HL-60/S4 treated with retinoic acid at 250 ng/mL for 4 days and 3 days (cell line): ENCODE measurements around the gene ARHGAP5.
"Not testable (repeated sequence)": the region's sequence is repeated elsewhere in the genome, so short reads cannot be mapped to it uniquely, and the experiment has no call there.

Source experiments
- in situ Hi-C: fragments of 300-500 bp; cut with MboI; formaldehyde crosslinking; loops from 2 replicates; pipeline ENCODE4 v1.7.0; 2022; ENCODE audit warnings: low sequenced_read_pairs

The ARHGAP5 gene

DNA sequence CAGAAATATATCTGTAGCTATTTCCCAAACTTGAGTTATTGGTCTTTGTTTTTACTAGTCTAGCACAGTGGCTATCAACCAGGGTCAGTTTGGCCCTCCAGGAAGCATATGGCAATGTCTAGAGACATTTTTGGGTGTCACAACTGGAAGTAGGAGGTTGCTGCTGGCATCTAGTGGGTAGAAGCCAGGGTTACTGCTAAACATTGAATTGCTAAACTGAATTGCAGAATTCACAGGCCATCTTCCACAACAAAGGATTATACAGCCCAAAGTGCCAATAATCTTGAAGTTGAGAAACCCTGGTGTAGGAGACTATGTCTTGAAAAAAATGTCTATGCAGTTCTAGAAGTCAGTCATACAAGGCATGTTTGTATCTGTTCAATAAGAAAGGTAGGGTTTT, 27.7 kb downstream of the ARHGAP5 start:
- in situ Hi-C loops = no loop called here

GRCh38 chr14:32109676-32110547, 32.8 kb downstream of the ARHGAP5 start:
- in situ Hi-C loops = no loop called here

DNA sequence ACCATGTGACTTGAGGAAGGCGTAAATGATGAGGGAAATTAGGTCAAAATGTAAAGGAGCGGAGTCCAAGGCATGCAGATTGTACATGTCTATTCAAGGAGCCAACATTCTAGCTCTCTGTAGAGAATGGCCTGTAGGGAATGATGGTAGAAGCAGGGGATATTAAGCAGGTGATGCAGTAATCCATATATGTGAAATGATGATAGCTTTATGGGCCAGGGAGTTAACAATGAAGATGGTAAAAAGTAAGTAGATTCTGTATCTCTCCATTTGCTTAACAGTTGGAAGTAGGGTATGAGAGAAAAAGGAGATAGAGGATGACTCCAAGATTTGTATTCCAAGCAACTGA, 33.4 kb downstream of the ARHGAP5 start:
- in situ Hi-C loops = no loop called here

DNA sequence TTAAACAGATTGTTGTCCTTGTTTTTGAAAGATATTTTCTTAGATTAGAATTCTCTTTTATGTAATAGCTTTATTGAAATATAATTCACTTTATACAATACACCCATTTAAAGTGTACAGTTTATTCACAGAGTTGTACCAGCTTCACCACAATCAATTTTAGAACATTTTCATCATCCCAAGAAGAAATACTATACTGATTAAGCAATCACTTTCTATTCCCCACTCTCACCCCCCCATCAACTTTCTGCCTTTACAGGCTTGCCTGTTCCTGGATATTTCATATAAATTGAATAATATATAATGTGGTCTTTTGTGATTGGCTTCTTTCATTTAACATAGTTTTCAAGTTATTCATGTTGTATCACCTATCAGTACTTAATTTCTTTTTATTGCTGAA, 44.4 kb downstream of the ARHGAP5 start:
- in situ Hi-C loops = no loop called here

DNA sequence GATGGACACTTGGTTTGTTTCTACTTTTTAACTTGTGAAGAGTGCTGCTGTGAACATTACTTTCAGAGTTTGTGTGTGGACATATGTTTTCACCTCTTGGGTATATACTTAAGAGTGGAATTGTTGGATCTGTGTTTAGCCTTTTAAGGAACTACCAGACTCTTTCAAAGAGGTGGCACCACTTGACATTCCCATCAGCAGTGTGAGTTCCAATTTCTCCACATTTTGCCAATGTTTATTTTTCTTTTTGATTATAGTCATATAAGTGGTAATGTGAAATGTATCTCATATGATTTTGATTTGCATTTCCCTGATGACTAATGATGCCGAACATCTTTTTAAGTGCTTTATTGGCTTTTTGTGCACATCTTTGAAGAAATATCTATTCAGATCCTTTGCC, 44.8 kb downstream of the ARHGAP5 start:
- in situ Hi-C loops = no loop called here

DNA sequence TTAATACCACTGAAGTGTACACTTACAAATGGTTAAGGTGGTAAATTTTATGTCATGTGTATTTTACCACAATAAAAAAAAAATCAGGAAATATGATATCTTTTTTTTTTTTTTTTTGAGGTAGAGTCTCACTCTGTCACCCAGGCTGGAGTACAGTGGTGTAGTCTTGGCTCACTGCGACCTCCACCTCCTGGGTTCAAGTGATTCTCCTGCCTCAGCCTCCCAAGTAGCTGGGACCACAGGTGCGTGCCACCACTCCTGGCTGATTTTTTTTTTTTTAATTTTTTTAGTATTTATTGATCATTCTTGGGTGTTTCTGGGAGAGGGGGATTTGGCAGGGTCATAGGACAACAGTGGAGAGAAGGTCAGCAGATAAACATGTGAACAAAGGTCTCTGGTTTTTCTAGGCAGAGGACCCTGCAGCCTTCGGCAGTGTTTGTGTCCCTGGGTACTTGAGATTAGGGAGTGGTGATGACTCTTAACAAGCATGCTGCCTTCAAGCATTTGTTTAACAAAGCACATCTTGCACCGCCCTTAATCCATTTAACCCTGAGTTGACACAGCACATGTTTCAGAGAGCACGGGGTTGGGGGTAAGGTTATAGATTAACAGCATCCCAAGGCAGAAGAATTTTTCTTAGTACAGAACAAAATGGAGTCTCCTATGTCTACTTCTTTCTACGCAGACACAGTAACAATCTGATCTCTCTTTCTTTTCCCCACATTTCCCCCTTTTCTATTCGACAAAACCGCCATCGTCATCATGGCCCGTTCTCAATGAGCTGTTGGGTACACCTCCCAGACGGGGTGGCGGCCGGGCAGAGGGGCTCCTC, 50.0 kb downstream of the ARHGAP5 start:
- in situ Hi-C loops = not testable (repeated sequence)

DNA sequence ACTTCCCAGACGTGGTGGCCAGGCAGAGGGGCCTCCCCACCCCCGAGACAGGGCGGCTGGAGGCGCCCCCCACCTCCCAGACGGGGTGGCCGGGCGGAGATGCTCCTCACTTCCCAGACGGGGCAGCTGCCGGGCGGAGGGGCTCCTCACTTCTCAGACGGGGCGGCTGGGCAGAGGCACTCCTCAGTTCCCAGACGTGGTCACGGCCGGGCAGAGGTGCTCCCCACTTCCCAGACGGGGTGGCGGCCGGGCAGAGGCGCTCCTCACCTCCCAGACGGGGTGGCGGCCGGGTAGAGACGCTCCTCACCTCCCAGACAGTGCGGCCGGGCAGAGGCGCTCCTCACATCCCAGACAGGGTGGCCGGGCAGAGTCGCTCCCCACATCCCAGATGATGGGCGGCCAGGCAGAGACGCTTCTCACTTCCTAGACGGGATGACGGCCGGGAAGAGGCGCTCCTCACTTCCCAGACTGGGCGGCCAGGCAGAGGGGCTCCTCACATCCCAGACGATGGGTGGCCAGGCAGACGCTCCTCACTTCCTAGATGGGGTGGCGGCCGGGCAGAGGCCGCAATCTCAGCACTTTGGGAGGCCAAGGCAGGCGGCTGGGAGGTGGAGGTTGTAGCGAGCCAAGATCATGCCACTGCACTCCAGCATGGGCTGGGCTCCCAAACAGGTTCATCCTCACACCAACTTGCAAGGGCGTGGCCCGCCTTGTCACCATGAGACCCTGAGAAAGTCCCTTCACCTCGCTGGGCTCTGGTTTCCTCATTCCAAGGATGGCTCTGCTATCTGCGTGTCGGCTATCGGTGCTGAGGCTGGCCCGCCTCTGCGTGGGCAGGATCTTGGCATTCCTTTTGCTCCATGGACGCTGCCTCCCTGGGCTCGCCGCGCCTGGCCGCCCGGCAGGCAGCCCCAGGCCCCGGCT, 50.9 kb downstream of the ARHGAP5 start:
- in situ Hi-C loops = not testable (repeated sequence)

DNA sequence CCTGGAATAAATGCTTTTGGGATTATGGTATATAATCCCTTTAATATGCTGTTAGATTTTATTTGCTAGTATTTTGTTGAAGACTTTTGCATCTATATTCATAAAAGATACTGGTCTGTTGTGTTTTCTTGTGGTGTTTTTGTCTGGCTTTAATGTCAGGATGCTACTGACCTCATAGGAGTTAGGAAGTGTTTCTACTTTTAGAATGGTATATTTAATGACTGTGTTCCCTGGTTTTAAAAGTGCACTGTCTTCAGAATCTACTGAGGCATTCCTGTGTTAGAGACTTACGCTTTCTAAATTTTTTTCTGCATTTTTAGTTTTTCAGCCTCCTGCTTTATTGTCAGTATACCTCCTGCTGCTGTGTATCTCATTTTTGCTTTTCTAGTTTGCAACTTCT, 51.6 kb downstream of the ARHGAP5 start:
- in situ Hi-C loops = no loop called here

- in situ Hi-C loops = no loop called here
These were observed 52.0 kb downstream of the ARHGAP5 start for GRCh38 chr14:32129124-32129523.

DNA sequence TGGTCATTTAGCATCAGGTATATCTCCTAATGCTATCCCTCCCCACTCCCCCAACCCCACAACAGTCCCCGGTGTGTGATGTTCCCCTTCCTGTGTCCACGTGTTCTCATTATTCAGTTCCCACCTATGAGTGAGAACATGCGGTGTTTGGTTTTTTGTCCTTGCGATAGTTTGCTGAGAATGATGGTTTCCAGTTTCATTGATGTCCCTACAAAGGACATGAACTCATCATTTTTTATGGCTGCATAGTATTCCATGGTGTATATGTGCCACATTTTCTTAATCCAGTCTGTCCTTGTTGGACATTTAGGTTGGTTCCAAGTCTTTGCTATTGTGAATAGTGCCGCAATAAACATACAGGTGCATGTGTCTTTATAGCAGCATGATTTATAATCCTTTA, 54.6 kb downstream of the ARHGAP5 start:
- in situ Hi-C loops = not testable (repeated sequence)

GRCh38 chr14:32134448-32135097, 57.5 kb downstream of the ARHGAP5 start:
- in situ Hi-C loops = no loop called here

DNA sequence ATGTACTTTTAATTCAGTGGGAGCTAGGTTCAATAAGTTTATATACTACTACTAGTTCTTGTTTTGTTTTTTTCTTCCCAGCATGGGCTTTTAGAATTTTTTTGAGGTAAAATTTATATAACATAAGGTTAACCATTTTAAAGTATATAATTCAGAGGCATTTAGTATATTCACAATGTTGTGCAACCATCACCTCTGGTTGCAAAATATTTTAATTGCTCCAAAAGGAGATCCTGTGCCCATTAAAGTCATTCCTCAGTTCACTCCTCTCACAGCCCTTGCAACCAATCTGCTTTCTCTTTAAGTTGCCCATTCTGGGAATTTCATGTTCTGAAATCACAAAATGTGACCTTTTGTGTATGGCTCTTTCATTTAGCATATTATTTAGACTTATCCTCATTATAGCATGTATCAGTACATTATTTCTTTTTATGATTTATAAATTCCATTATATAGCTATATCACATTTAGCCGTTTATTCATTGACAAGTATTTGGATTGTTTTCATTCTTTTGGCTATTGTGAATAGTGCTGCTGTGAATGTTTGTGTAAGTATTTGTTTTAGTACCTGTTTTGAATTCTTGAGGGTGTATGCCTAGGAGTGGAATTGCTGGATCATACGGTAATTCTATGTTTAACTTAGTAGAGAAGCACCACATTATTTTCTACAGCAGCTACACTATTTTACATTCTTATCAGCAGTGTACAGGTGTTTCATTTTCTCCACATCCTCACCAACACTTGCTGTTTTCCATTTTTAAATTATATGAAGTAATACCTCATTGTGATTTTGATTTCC, 59.1 kb downstream of the ARHGAP5 start:
- in situ Hi-C loops = no loop called here

DNA sequence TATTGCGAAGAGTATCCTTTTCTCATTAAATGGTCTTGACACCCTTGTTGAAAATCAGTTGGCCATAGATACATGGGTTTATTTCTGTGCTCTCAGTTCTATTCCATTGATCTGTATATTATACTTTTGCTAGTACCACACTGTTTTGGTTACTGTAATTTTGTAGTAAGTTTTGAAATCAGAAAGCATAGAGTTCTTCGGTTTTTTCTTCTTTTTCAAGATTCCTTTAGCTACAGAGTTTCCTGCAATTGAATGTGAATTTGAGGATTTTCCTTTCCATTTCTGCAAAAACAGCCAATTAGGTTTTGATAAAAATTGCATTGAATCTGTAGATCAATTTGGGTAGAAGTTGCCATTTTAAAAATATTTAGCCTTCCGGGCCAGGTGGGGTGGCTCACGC, 60.2 kb downstream of the ARHGAP5 start:
- in situ Hi-C loops = no loop called here

- in situ Hi-C loops = no loop called here
These were observed 60.8 kb downstream of the ARHGAP5 start for GRCh38 chr14:32137892-32138291.

- in situ Hi-C loops = no loop called here
These were observed 65.2 kb downstream of the ARHGAP5 start for GRCh38 chr14:32142341-32142740.

GRCh38 chr14:32142754-32143437, 65.8 kb downstream of the ARHGAP5 start:
- in situ Hi-C loops = no loop called here

- in situ Hi-C loops = no loop called here
These were observed 73.3 kb downstream of the ARHGAP5 start for GRCh38 chr14:32150392-32150791.

- in situ Hi-C loops = no loop called here
These were observed 88.9 kb downstream of the ARHGAP5 start for GRCh38 chr14:32166029-32166428.

DNA sequence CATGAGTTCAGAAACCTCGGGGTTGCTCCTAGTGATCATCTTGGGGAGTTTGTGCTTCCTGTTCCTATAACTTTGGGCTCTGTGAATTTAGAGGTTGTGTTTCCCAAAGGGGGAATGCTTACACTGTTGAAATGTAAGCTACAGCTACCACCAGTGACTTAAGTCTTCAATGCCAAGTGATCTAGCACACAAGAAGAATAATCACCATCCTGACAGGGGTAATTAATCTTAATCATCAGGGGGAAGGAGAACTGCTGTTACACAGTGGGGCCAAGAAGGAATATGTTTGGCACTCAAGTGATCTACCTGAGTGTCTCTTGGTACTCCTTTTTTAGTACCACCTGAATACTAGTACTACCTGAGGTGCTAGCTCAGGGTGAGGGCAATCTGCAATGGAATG, 89.8 kb downstream of the ARHGAP5 start:
- in situ Hi-C loops = no loop called here
